Measurements from ENCODE around the gene AKR1E2.

The AKR1E2 gene

GRCh38 chr10:4815646-4816180, 10.3 kb upstream of the AKR1E2 start:
- DNase-seq, result peak; percentile 64

GRCh38 chr10:4816966-4817365, 9.0 kb upstream of the AKR1E2 start:
- no peak for DNase-seq

- no peak for DNase-seq
Observed at GRCh38 chr10:4819067-4819466, 6.9 kb upstream of the AKR1E2 start.

- peak; percentile 86 for DNase-seq
Observed at GRCh38 chr10:4819707-4820106, 6.3 kb upstream of the AKR1E2 start.

- no peak for DNase-seq
Observed at GRCh38 chr10:4820804-4821401, 5.1 kb upstream of the AKR1E2 start.

GRCh38 chr10:4822208-4822607, 3.8 kb upstream of the AKR1E2 start:
- peak; percentile 24 for DNase-seq

- DNase-seq, result no peak
Observed at GRCh38 chr10:4824791-4825310, 1.2 kb upstream of the AKR1E2 start.

GRCh38 chr10:4825456-4825867, 545 bp upstream of the AKR1E2 start:
- no peak for DNase-seq

GRCh38 chr10:4826792-4827324, 851 bp downstream of the AKR1E2 start:
- no peak for DNase-seq

- no peak for DNase-seq
Observed at GRCh38 chr10:4828005-4828404, 2.0 kb downstream of the AKR1E2 start.

- DNase-seq, result no peak
Observed at GRCh38 chr10:4830551-4830950, 4.5 kb downstream of the AKR1E2 start.

- DNase-seq, result no peak
Observed at GRCh38 chr10:4831091-4831490, 5.1 kb downstream of the AKR1E2 start.

GRCh38 chr10:4833286-4833685, 7.3 kb downstream of the AKR1E2 start:
- DNase-seq, result no peak

- DNase-seq, result no peak
Observed at GRCh38 chr10:4834898-4835405, 8.9 kb downstream of the AKR1E2 start.

- no peak for DNase-seq
Observed at GRCh38 chr10:4835494-4835918, 9.5 kb downstream of the AKR1E2 start.

GRCh38 chr10:4836416-4836969, 10.5 kb downstream of the AKR1E2 start:
- DNase-seq, result no peak

GRCh38 chr10:4837551-4837950, 11.5 kb downstream of the AKR1E2 start:
- no peak for DNase-seq

GRCh38 chr10:4838743-4839142, 12.7 kb downstream of the AKR1E2 start:
- DNase-seq, result no peak

- DNase-seq, result no peak
Observed at GRCh38 chr10:4839353-4839752, 13.3 kb downstream of the AKR1E2 start.

- DNase-seq, result no peak
Observed at GRCh38 chr10:4840151-4840550, 14.1 kb downstream of the AKR1E2 start.

GRCh38 chr10:4843525-4844180, 17.6 kb downstream of the AKR1E2 start:
- no peak for DNase-seq

GRCh38 chr10:4844864-4845263, 18.9 kb downstream of the AKR1E2 start:
- DNase-seq, result no peak

GRCh38 chr10:4845766-4846165, 19.8 kb downstream of the AKR1E2 start:
- DNase-seq, result no peak

- DNase-seq, result no peak
Observed at GRCh38 chr10:4846775-4847174, 20.8 kb downstream of the AKR1E2 start.
